Spinal cord (tissue), 10 donors: ENCODE data around the gene GPRC5A. TPM values are rescaled to one million over a fixed set of nuclear protein-coding genes. Genes with fewer than 3 reads are reported as not detected.

ENCODE experiments used
- DNase-seq, 6 donors: peaks; one replicate each; pipeline versions ENCODE4 v3.0.0 to v3.0.0-alpha.2; 2013 to 2015; ENCODE audit warnings: low spot score in 6 of 6, low read depth in 4 of 6
- H3K27ac ChIP-seq: one replicate; pipeline ENCODE4 v1.5.1; 2013; ENCODE audit warnings: low read depth, low read length, control low read depth
- H3K27me3 ChIP-seq: one replicate; pipeline ENCODE4 v1.6.1; 2013; ENCODE audit warnings: low read length; ENCODE audit not compliant: control insufficient read depth, insufficient read depth
- H3K36me3 ChIP-seq: one replicate; pipeline ENCODE4 v1.6.1; 2013; ENCODE audit warnings: low read length; ENCODE audit not compliant: control insufficient read depth, insufficient read depth
- H3K4me1 ChIP-seq: one replicate; pipeline ENCODE4 v1.6.1; 2013; ENCODE audit warnings: low read length; ENCODE audit not compliant: control insufficient read depth, insufficient read depth
- H3K4me3 ChIP-seq: one replicate; pipeline ENCODE4 v1.5.1; 2013; ENCODE audit warnings: low read depth, low read length, control low read depth
- H3K9me3 ChIP-seq: one replicate; pipeline ENCODE4 v1.6.1; 2013; ENCODE audit warnings: low read length; ENCODE audit not compliant: control insufficient read depth, insufficient read depth
- WGBS: methylation state at CpG from one replicate; pipeline ENCODE4 v1.1.5; 2013; ENCODE audit warnings: missing lambda C conversion rate; ENCODE audit not compliant: insufficient coverage; 5-methylcytosine and 5-hydroxymethylcytosine counted together
- polyA plus RNA-seq, 2 donors: library from polyadenylated mRNA; unstranded; fragments of 120-200 nt; gene quantifications; one replicate each; pipeline ENCODE4 v1.2.1, GENCODE V29; 2013; ENCODE audit not compliant: insufficient read length in 2 of 2
- total RNA-seq, 2 donors: library from RNA; depleted of rRNA in 1 of 2; stranded (reverse); fragments of 120-200 nt in 1 of 2; fragments of >200 nt in 1 of 2; gene quantifications; one replicate each; pipeline versions ENCODE4 v1.2.3 to v1.2.4, GENCODE V29; 2013 to 2014
- donor health status: healthy.

GPRC5A gene
- total and polyA plus RNA-seq, 4 donors, result 0.89 to 5.2 (median 4.2) TPM

DNA sequence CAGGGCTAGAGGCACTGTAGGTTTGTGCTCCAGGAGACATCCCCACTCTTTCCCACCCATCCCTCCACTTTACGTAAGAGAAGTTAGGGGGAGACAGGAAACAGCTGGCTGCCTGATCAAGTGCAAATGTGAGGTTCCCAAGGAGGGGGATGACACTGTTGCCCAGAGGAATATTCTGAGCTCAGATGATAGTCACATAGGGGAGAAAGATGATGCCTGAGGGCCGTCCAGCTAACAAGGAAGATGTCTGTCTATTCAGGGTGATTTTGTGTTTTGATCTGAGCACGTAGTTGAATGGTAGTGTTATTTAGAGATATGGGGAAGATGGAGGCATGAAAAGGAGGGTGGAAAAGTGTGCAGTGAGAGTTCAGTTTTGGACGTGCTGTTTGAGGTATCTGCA lies 74.5 kb downstream of the GPRC5A start:
- WGBS, result 82% methylated on average over 2 of the region's 4 CpGs
- no peak overlapping the region for H3K4me3 ChIP-seq
- H3K4me1 ChIP-seq, result no peaks in the 10 kb centered on the region
- H3K36me3 ChIP-seq, result no peaks in the 10 kb centered on the region
- H3K27me3 ChIP-seq, result no peaks in the 10 kb centered on the region
- no peak overlapping the region for H3K27ac ChIP-seq
- DNase-seq, result no peak
- no peaks in the 10 kb centered on the region for H3K9me3 ChIP-seq

Other genes with a start within 250 kb of the GPRC5A start
- gene GPR19, start 195.4 kb upstream of the GPRC5A start, total RNA-seq, result 10 to 100 TPM in 1 of 2 donors, 1 to 10 TPM in 1; 4.6 to 11.5 TPM
- gene GPR19, start 195.4 kb upstream of the GPRC5A start, polyA plus RNA-seq, result 10 to 100 TPM in 1 of 2 donors, 1 to 10 TPM in 1; 9.7 to 12.0 TPM
- gene CDKN1B, start 174.2 kb upstream of the GPRC5A start, total RNA-seq, result 10 to 100 TPM; 63.2 to 90.6 TPM
- 10 to 100 TPM; 85.7 to 90.5 TPM for gene CDKN1B, start 174.2 kb upstream of the GPRC5A start, polyA plus RNA-seq
- gene APOLD1, start 105.9 kb upstream of the GPRC5A start, total RNA-seq, result 10 to 100 TPM; 36.1 to 76.2 TPM
- gene APOLD1, start 105.9 kb upstream of the GPRC5A start, polyA plus RNA-seq, result 10 to 100 TPM; 13.1 to 17.0 TPM
- 10 to 100 TPM; 56.3 to 66.3 TPM for gene DDX47, start 78.2 kb upstream of the GPRC5A start, total RNA-seq
- gene DDX47, start 78.2 kb upstream of the GPRC5A start, polyA plus RNA-seq, result 10 to 100 TPM; 54.1 to 54.9 TPM
- gene GPRC5D, start 60.6 kb downstream of the GPRC5A start, total RNA-seq, result not detected
- under 1 TPM; 0.53 to 0.65 TPM for gene GPRC5D, start 60.6 kb downstream of the GPRC5A start, polyA plus RNA-seq
- 10 to 100 TPM; 16.8 to 17.1 TPM for gene HEBP1, start 108.7 kb downstream of the GPRC5A start, total RNA-seq
- gene HEBP1, start 108.7 kb downstream of the GPRC5A start, polyA plus RNA-seq, result 10 to 100 TPM; 32.4 to 39.4 TPM
- 10 to 100 TPM; 17.2 to 43.7 TPM for gene FAM234B, start 152.8 kb downstream of the GPRC5A start, total RNA-seq
- gene FAM234B, start 152.8 kb downstream of the GPRC5A start, polyA plus RNA-seq, result 10 to 100 TPM; 36.6 to 36.7 TPM
- under 1 TPM in 1 of 2 donors, not detected in 1; 0.59 TPM for gene GSG1, start 212.1 kb downstream of the GPRC5A start, total RNA-seq
- gene GSG1, start 212.1 kb downstream of the GPRC5A start, polyA plus RNA-seq, result under 1 TPM; 0.77 to 0.78 TPM